Stimulated activated CD8-positive, alpha-beta memory T cell treated with anti-CD3 and anti-CD28 coated beads, Interleukin-15, amount 100 ng/mL, for 48 hours (primary cell): ENCODE results near the gene PHLDA1.
A peak's percentile ranks its signal among the peaks of the same experiment; 100 is the strongest.

ENCODE experiments used
- DNase-seq, 2 donors: peaks; one replicate each; pipeline ENCODE4 v3.0.0-alpha.2; 2020; ENCODE audit warnings: low read depth in 2 of 2

PHLDA1 gene

GRCh38 chr12:76037130-76038103, 5.8 kb upstream of the PHLDA1 start:
- no peak for DNase-seq

- no peak for DNase-seq
Measured at GRCh38 chr12:76035045-76035444, 3.5 kb upstream of the PHLDA1 start.

GRCh38 chr12:76033081-76034011, 1.8 kb upstream of the PHLDA1 start:
- DNase-seq: no peak

- DNase-seq: peak; percentile 33 to 40
Measured at GRCh38 chr12:76032043-76032981, 736 bp upstream of the PHLDA1 start.

- no peak for DNase-seq
Measured at GRCh38 chr12:76031081-76031413, 529 bp downstream of the PHLDA1 start.

- peak; percentile 30 to 40 for DNase-seq
Measured at GRCh38 chr12:76030341-76031080, 1.1 kb downstream of the PHLDA1 start.

- DNase-seq: peak in 1 of 2 donors; percentile 25
Measured at GRCh38 chr12:76029982-76030340, 1.6 kb downstream of the PHLDA1 start.

GRCh38 chr12:76028571-76029277, 2.9 kb downstream of the PHLDA1 start:
- DNase-seq: no peak

GRCh38 chr12:76026643-76027063, 4.9 kb downstream of the PHLDA1 start:
- no peak for DNase-seq

GRCh38 chr12:76025601-76026575, 5.7 kb downstream of the PHLDA1 start:
- no peak for DNase-seq

GRCh38 chr12:76024942-76025600, 6.5 kb downstream of the PHLDA1 start:
- DNase-seq: no peak

GRCh38 chr12:76024102-76024781, 7.3 kb downstream of the PHLDA1 start:
- DNase-seq: no peak

GRCh38 chr12:76023069-76023690, 8.4 kb downstream of the PHLDA1 start:
- no peak for DNase-seq

GRCh38 chr12:76022506-76022905, 9.1 kb downstream of the PHLDA1 start:
- no peak for DNase-seq

GRCh38 chr12:76020731-76021672, 10.6 kb downstream of the PHLDA1 start:
- DNase-seq: peak; percentile 64 to 68

- DNase-seq: peak; percentile 80 to 83
Measured at GRCh38 chr12:76020281-76020680, 11.3 kb downstream of the PHLDA1 start.
